K562 (cell line): ENCODE data around the gene GNAI3.

ENCODE experiments used
- ARHGAP35 ChIP-seq: fragments of 450-650 bp; IDR thresholded peaks from 2 replicates; pipeline ENCODE4 v1.6.1; 2018; ENCODE audit not compliant: partially characterized antibody
- ARID3A ChIP-seq: IDR thresholded peaks from 2 replicates; pipeline ENCODE4 v1.6.1; 2012; ENCODE audit warnings: low read depth, low read length, improper control_type of control experiment, borderline replicate concordance
- CTCF ChIP-seq, 3 experiments: IDR thresholded peaks in 2 of 3; conservative IDR thresholded peaks in 1 of 3; 2 replicates each; pipeline ENCODE4 v1.5.1; 2011 to 2012; ENCODE audit warnings: low read length in 3 of 3, mild to moderate bottlenecking in 3 of 3, control low read depth in 2 of 3, improper control_type of control experiment in 1 of 3, inconsistent platforms in 1 of 3, low read depth in 1 of 3, mixed read lengths in 1 of 3, moderate library complexity in 1 of 3; ENCODE audit not compliant: insufficient read depth in 2 of 3
- EZH2 ChIP-seq: IDR thresholded peaks from 2 replicates; pipeline ENCODE4 v1.6.1; 2012; ENCODE audit warnings: low read depth, mild to moderate bottlenecking, inconsistent platforms, low read length, borderline replicate concordance
- REST ChIP-seq, 2 experiments: fragments of 450-650 bp; formaldehyde crosslinking in 1 of 2; IDR thresholded peaks; 2 replicates each; pipeline versions ENCODE4 v1.4.0 to v1.6.1; 2014 to 2020; ENCODE audit warnings: mild to moderate bottlenecking in 2 of 2, borderline replicate concordance in 1 of 2, low read depth in 1 of 2
- ZNF12 ChIP-seq: sonication (generic); formaldehyde crosslinking; IDR thresholded peaks from 2 replicates; pipeline ENCODE4 v1.4.0; 2020; ENCODE audit warnings: mild to moderate bottlenecking, missing genetic modification reagents

- no peak for TF ChIP-seq CTCF (IDR thresholded peaks at IDR 0.05 in 2 of 3, conservative IDR thresholded peaks at IDR 0.05 in 1 of 3; ENCODE audit: insufficient read depth in 2 of 3, low read depth in 1 of 3, low read length in 3 of 3)
- no peak for TF ChIP-seq ARID3A
- TF ChIP-seq ZNF12 (CRISPR knock-in tag): no peak
- TF ChIP-seq ARHGAP35: no peak
- no peak for TF ChIP-seq EZH2
- TF ChIP-seq REST (IDR thresholded peaks at IDR 0.05; ENCODE audit: borderline replicate concordance): no peak
- TF ChIP-seq REST (CRISPR knock-in tag; IDR thresholded peaks at IDR 0.05; ENCODE audit: low read depth): no peak
Observed at GRCh38 chr1:109502364-109502851, 46.0 kb upstream of the GNAI3 start.
